Ovary (tissue), 3 donors: ENCODE measurements around the gene RPL41.

Source experiments
- EP300 ChIP-seq: sonication (generic); formaldehyde crosslinking; IDR thresholded peaks from one replicate; pipeline ENCODE4 v1.6.1; 2017; ENCODE audit warnings: antibody characterized with exemption
- POLR2A ChIP-seq: fragments of 450-650 bp; IDR thresholded peaks from one replicate; pipeline ENCODE4 v1.6.1; 2017; ENCODE audit warnings: antibody characterized with exemption, mild to moderate bottlenecking, moderate library complexity
- TF ChIP-seq, protein P1 (sequence below), 3 donors: fragments of 450-650 bp in 2 of 3; fragments of 200-600 bp in 1 of 3; IDR thresholded peaks; one replicate each; pipeline versions ENCODE4 v1.5.1 to v1.8.0; 2016 to 2022; ENCODE audit warnings: antibody characterized with exemption in 3 of 3, mild to moderate bottlenecking in 1 of 3
- donor health status: DM: no; HTN: no; CAD: no.

- TF ChIP-seq, protein P1, sequence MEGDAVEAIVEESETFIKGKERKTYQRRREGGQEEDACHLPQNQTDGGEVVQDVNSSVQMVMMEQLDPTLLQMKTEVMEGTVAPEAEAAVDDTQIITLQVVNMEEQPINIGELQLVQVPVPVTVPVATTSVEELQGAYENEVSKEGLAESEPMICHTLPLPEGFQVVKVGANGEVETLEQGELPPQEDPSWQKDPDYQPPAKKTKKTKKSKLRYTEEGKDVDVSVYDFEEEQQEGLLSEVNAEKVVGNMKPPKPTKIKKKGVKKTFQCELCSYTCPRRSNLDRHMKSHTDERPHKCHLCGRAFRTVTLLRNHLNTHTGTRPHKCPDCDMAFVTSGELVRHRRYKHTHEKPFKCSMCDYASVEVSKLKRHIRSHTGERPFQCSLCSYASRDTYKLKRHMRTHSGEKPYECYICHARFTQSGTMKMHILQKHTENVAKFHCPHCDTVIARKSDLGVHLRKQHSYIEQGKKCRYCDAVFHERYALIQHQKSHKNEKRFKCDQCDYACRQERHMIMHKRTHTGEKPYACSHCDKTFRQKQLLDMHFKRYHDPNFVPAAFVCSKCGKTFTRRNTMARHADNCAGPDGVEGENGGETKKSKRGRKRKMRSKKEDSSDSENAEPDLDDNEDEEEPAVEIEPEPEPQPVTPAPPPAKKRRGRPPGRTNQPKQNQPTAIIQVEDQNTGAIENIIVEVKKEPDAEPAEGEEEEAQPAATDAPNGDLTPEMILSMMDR (IDR thresholded peaks at IDR 0.05), result no peak
- TF ChIP-seq POLR2A (no peak), EP300 (no peak)
Measured at GRCh38 chr12:56098592-56098991, 17.8 kb upstream of the RPL41 start.
